ENCODE results near the gene SYNE1.

The SYNE1 gene

DNA sequence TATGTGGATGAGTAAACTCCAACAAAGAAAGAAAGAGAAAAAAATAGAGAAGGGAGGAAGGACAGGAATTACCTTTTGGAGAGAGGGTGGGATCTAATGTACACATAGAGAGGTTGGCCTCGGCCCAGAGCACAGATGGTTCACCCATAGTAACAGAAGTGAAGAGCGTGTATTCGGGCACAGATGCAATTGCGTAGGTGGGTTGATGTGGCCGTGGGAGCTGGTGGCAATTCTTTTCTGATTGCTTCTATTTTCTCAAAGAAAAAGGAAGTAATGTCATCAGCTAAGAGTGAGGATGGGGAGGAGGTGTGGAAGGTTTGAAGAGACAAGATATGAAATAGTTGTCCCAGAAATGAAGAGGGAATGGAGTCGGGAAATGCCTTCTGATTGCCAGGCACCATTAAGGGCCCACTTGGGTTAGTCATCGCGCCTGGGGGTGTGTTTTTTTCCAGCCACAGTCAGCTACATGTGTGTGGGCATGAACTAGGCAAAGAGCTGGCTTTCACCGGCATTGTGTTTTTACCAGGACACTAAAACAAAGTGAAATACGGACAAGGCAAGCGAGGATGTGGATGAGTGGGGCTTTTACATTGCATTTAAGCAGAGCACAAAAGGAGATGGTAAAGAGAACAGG, 158.7 kb downstream of the SYNE1 start:
- no peak overlapping the region for H3K27ac ChIP-seq
- TF ChIP-seq, protein P1, sequence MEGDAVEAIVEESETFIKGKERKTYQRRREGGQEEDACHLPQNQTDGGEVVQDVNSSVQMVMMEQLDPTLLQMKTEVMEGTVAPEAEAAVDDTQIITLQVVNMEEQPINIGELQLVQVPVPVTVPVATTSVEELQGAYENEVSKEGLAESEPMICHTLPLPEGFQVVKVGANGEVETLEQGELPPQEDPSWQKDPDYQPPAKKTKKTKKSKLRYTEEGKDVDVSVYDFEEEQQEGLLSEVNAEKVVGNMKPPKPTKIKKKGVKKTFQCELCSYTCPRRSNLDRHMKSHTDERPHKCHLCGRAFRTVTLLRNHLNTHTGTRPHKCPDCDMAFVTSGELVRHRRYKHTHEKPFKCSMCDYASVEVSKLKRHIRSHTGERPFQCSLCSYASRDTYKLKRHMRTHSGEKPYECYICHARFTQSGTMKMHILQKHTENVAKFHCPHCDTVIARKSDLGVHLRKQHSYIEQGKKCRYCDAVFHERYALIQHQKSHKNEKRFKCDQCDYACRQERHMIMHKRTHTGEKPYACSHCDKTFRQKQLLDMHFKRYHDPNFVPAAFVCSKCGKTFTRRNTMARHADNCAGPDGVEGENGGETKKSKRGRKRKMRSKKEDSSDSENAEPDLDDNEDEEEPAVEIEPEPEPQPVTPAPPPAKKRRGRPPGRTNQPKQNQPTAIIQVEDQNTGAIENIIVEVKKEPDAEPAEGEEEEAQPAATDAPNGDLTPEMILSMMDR (conservative IDR thresholded peaks at IDR 0.05): no peak
- no peak for TF ChIP-seq ZFX (IDR thresholded peaks at IDR 0.05)

DNA sequence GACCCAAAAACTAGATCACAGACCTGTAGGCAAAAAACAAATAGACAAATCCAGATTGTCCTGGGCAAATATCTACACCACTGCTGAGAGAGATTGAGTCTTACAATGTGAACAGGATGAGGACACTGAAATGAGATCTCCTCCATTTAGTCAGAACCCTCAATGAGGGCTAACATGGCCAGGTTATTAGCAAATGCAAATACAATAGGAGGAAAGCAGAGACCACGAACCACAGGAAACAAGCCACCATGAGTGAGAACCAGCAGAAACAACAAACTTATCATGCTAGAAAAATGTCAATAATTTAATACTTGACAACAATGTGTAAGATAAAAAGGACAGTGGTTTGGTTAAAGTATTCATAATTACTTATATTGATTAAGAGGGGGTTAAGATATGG, 162.8 kb downstream of the SYNE1 start:
- TF ChIP-seq, protein P1 (conservative IDR thresholded peaks at IDR 0.05): no peak
- no peak for TF ChIP-seq ZFX (IDR thresholded peaks at IDR 0.05)
- H3K27ac ChIP-seq: no peak overlapping the region

DNA sequence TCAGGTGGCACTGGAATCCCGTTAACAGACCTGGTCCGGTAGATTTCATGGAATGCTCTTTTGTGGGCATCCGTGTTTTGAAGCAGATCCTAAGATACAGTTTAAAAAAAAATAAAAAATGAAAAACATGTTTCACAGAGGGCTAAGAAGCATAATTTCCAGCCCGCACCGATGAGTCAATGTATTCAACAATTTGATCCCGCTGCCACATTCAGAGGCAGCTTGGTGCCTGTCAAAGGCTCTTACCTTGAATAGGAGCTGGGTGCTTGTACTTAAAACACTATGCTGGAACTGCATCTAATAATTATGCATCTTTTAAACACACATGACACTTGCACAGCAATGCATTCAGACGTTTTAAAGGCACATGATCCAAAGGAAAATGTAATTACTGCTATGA, 164.8 kb downstream of the SYNE1 start:
- no peak for TF ChIP-seq ZFX (IDR thresholded peaks at IDR 0.05)
- TF ChIP-seq, protein P1 (conservative IDR thresholded peaks at IDR 0.05): no peak
- H3K27ac ChIP-seq: no peak overlapping the region

DNA sequence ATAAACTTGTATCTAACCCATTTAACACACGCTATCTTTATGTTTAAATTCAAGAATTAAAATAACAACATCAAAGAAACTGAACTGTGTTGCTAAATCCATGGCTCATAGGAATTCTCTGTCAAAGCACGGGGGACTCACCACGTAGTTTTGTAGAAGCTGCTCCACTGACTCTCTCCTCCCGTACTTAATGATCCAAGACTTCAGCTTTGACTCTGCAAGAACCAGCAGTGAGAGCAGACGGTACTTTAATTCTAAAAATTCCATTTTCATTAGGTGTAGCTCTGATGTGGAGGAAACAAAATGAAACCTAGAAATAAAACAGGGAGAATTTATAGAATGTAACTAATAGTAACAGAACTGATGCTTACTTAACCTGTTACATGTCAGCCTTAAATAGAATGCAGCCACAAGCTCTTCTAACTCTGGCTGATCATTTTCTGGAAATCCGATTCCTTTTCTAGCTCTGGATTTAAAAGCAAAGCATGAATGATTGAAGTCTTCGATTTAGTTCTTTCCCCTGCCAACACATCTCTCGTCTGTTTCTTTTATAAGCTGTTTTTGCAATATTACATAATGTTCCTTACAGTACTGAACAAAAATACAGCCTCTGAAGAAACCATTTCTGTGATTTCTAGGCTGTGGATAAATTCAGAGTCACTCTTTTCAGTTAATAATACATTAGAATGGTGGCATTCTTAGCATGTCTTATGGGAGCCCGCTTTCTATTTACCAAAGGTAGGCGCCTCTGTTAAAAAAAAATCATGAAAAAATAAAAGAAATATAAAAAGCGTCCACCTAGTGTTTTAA, 165.5 kb downstream of the SYNE1 start:
- no peak overlapping the region for H3K27ac ChIP-seq
- no peak for TF ChIP-seq ZFX (IDR thresholded peaks at IDR 0.05)
- TF ChIP-seq, protein P1 (conservative IDR thresholded peaks at IDR 0.05): no peak

DNA sequence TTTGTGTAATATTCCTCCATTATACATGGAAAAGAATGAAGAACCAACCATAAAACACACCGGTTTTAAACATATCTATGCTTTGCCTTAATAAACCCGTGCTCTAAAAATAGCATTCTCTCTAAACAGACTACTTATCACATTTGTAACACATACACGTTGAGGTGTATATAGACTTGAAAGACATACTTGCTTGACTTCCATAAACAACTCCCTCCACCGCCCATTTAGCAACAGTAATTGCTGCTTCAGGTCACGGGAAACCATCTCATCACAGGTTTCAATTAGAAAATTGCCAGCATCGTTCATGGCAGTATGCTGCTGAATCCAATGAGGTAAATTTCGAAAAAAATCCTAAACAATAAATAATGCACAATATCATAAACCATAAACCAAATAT, 174.0 kb downstream of the SYNE1 start:
- TF ChIP-seq, protein P1 (conservative IDR thresholded peaks at IDR 0.05): no peak
- no peak for TF ChIP-seq ZFX (IDR thresholded peaks at IDR 0.05)
- H3K27ac ChIP-seq: no peak overlapping the region

DNA sequence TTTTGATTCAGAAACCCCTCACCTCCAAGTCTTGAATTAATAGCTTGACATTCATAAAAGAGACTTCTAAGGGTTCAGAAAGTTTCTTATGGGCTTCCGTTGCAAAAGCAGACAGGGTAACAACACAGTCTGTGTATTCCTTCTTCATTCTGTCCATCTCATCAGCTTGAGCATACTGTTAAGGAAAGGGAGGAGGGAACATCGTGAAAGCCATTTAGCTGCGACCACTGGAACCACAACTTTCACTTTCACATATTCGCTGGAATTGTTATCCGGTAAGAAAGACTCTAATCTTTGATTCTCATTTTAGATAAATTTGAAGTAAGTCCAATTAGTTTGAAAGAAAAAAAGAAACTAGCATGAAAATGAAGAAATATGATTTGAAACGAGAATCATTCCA, 174.4 kb downstream of the SYNE1 start:
- no peak for TF ChIP-seq ZFX (IDR thresholded peaks at IDR 0.05)
- TF ChIP-seq, protein P1 (conservative IDR thresholded peaks at IDR 0.05): no peak
- no peak overlapping the region for H3K27ac ChIP-seq

DNA sequence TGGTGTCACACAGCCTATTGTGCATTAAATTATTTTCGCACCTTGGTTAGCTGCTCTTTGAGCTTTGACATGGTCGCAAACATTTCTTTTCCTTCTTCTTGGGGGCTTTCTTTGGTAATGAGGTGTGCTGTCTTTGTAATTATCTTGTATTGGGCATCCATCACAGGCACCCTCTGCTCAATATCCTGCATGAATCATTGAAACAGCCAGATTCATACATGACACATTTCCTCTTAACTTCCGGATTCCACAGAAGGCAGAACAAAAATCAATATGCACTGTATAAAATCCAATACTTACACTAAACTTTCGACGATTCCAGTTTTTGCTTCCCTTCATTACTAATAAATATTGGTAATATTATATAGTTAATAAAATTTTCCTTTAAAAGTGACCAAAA, 175.6 kb downstream of the SYNE1 start:
- H3K27ac ChIP-seq: no peak overlapping the region
- TF ChIP-seq, protein P1 (conservative IDR thresholded peaks at IDR 0.05): no peak
- TF ChIP-seq ZFX (IDR thresholded peaks at IDR 0.05): no peak

All from C4-2B (cell line).